HG02870 (cell line): ENCODE data around the gene ZNF675.
"Not testable (repeated sequence)": the region's sequence is repeated elsewhere in the genome, so short reads cannot be mapped to it uniquely, and the experiment has no call there.

Experiments
- ATAC-seq: cut with Tn5 transposase; IDR thresholded peaks from one replicate; pipeline ENCODE4 v1.9.1; 2021; ENCODE audit warnings: mild to moderate bottlenecking, moderate library complexity; ENCODE audit not compliant: unreplicated experiment

Gene ZNF675

DNA sequence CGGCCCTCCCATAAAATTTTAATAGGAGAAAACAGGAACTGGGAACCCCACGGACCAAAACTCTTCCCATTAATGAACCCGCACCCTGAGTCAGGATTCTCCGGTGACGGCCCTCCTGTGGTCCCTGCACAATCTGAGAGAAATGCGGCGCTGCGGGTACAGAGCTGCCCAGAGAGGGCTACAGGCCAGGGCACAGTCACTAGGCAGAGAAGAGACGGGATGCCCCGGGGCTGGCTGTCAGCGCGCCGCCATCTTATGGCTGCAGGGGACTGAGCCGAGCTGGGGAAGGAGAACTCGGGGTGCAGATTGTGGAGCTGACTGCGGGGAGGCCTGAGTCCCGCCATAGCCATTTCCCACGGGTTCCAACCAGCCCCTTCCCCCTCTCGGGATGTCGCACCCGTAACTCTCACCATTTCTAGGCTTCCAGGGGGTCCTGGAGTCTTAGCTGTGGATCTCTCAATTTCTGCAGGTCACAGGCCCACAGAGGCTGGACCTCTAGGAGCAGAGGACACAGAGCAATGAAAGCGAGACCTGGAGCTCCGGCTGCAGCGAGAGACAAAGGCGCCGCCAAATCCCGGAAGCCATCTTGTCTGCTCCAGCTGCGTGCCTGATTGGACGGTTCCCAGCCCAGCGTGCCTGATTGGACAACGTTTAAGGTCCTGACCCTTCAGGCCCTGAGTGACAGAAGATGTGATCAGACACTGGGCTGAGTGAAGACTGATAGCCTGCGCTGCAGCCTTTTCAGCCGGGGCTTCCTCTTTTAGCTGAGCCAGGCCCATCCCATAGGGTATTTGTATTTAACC, at the start of gene ZNF675:
Gene ZNF675, minus strand, starts transcription at position 592 of the 803 bp plus-strand sequence. Its CDS starts 179 bp downstream, at position 413.
- peak; percentile 91 for ATAC-seq

DNA sequence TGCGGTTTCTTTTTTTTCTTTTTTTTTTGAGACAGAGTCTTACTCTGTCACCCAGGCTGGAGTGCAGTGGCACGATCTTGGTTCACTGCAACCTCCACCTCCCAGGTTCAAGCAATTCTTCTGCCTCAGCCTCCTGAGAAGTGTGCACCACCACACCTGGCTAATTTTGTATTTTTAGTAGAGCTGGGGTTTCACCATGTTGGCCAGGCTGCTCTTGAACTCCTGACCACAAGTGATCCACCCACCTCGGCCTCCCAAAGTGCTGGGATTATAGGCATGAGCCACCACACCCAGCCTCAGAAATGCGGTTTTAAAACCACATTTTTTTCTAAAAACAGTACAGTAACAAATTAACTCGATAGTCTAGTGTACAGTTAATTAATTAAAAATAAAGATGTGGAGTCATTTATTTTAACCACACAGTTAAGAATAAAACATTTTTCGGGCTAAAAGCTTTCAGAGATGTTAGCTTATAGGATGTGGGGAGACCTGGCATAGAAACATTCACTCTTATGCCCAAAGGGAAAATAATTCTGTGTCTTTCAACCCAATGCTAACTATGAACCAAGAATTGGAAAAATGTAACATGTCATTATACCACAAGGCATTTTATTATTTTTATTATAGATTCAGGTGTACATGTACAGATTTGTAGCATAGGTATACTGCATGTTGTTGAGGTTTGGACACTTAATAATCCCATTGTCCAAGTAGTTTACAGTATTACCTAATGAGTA, 43.9 kb upstream of the ZNF675 start:
- ATAC-seq = not testable (repeated sequence)

DNA sequence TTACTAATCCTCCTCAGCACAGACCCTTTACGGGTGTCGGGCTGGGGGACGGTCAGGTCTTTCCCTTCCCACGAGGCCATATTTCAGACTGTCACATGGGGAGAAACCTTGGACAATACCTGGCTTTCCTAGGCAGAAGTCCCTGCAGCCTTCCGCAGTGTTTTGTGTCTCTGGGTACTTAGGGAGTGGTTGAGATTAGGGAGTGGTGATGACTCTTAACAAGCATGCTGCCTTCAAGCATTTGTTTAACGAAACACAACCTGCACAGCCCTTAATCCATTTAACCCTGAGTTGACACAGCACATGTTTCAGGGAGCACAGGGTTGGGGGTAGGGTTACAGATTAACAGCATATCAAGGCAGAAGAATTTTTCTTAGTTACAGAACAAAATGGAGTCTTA, 37.1 kb upstream of the ZNF675 start:
- not testable (repeated sequence) for ATAC-seq

DNA sequence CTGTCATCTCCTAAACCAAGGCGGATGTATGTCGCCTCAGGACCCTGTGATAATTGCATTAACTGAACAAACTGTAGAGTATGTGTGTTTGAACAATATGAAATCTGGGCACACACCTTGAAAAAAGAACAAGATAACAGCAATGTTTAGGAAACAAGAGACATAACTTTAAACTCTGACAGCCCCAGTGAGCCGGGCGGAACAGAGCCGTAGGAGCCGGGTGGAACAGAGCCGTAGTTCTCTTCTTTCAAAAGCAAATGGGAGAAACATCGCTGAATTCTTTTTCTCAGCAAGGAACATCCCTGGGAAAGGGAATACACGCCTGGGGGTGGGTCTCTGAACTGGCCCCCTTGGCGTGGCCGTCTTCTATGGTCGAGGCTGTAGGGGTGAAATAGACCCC, 31.8 kb upstream of the ZNF675 start:
- ATAC-seq = no peak

DNA sequence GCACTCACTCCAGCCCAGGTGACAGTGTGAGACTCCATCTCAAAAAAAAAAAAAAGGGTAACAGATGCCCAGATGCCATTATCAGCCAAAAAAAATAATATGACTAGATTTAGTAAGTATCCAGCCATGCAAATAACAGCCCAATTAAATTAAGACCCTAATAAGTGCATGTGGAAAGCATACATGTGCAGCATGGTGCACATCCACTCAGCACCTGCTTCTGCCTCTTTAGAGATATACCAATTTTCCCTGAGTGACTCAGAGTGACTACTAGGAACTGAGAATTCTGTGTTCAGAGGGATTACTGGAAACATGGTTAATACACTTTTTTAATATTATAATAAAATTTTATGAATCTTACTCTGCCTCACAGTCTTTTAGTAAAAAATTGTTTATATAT, 29.8 kb upstream of the ZNF675 start:
- no peak for ATAC-seq

DNA sequence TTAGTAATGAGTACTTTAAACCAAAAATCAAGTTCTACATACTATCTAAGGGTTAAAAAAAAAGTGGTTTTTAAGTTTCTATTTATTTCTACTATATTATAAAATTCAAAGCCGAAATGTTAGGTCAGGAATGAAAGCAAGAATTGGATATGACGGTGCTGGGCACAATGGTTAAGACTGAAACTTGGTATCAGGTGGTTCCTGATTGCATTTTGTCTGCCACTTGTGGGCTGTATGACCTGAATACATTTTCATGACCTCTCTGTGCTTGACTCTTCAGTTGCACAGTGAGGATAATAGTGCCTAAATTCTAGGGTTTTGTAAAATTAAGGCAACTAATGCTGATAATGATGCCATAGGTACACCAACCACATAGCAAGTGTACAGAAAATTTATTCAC, 22.3 kb upstream of the ZNF675 start:
- no peak for ATAC-seq

DNA sequence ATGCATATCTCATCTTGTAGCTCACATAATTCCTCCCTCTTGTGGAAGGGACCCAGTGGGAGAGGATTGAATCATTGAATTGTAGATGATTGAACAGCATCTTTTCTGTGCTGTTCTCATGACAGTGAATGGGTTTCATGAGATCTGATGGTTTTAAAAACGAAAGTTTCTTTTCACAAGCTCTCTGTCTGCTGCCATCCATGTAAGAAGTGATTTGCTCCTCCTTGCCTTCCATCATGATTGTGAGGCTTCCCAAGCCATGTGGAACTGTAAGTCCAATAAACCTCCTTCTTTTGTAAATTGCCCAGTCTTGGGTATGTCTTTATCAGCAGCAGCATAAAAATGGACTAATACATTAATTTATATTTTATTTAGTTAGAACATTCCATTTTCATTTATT, 19.6 kb upstream of the ZNF675 start:
- no peak for ATAC-seq

DNA sequence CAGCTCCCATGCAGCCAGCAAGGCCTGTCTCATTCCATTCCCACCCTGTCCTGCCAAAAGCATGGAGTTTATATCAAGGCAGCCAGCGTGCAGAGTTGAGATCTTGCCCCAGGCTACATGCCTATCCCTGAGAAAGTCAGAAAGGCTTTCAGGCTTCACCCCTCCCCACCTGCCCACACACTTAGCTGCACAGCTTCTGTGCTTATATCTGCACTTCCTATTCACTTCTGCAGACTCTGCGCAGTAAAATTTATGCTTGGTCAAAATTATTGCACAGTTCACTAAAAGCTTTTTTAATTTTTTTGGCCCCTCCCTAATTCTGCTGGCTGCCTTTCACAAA, 12.5 kb upstream of the ZNF675 start:
- no peak for ATAC-seq

DNA sequence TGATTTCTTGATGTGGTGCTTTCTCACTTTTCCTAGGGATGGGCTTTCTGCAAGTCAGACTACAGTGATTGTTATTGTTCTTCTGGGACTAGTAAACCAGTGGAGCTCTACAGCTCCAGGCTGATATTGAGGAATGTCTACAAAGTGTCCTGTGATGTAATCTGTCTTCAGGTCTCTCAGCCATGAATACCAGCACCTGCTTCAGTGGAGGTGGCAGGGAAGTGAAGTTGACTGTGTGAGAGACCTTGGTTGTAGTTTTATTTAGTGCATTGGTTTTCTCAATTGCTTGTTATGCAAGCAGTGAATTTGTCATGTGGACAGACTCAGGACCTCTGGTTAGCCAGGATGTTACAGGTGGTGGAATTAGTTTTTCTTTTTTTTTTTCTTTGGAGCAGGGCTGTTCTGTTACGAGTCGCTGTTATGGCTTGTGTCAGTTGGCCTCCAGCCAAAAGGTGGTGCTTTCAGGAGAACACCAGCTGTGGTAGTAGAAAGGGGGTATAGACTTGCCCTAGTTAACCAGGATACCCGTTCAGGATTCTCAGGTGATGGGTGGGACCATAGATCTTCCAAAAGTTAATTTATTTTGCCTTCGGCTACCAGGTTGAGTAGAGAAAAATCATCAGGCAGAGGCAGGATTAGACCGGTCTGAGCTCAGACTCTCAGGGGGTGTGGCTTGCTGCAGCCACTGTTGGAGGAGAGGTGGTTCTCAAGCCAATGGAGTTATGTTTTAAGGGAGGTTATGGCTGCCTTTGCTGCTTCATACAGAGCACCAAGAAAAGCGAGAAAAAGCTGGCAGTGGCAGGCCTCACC, 11.9 kb upstream of the ZNF675 start:
- ATAC-seq = no peak

DNA sequence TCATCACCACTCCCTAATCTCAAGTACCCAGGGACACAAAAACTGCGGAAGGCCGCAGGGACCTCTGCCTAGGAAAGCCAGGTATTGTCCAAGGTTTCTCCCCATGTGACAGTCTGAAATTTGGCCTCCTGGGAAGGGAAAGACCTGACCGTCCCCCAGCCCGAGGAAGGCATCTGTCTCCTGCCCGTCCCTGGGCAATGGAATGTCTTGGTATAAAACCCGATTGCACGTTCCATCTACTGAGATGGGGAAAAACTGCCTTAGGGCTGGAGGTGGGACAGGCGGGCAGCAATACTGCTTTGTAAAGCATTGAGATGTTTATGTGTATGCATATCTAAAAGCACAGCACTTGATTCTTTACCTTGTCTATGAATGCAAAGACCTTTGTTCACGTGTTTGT, 5.9 kb upstream of the ZNF675 start:
- ATAC-seq = not testable (repeated sequence)

DNA sequence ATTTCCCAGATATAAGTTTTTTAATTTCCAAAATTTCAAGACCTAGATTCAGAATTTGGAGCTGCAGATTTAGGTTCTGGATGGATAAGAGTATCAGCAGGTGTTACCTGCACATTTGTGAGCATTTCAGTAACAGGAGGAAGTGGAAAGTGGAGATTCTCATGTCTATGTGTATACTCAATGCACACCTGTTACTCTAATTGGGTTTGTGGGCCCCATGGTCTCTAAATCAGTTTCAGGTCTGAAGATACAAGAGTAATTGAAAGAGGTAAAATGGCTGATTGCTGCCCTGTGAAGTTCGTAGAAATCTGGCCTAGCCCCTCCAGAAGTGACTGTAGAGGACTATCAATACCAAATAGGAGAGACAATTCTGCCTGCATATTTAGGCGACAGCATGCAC, 13.9 kb downstream of the ZNF675 start:
- ATAC-seq = no peak

DNA sequence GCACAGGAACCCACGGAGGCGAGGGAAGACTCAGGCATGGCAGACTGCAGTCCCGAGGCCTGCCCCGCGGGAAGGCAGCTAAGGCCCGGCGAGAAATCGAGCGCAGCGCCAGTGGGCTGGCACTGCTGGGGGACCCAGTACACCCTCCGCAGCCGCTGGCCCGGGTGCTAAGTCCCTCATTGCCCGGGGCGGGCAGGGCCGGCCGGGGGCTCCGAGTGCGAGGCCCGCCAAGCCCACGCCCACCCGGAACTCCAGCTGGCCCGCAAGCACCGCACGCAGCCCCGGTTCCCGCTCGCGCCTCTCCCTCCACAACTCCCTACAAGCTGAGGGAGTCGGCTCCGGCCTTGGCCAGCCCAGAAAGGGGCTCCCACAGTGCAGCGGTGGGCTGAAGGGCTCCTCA, 18.4 kb downstream of the ZNF675 start:
- not testable (repeated sequence) for ATAC-seq

DNA sequence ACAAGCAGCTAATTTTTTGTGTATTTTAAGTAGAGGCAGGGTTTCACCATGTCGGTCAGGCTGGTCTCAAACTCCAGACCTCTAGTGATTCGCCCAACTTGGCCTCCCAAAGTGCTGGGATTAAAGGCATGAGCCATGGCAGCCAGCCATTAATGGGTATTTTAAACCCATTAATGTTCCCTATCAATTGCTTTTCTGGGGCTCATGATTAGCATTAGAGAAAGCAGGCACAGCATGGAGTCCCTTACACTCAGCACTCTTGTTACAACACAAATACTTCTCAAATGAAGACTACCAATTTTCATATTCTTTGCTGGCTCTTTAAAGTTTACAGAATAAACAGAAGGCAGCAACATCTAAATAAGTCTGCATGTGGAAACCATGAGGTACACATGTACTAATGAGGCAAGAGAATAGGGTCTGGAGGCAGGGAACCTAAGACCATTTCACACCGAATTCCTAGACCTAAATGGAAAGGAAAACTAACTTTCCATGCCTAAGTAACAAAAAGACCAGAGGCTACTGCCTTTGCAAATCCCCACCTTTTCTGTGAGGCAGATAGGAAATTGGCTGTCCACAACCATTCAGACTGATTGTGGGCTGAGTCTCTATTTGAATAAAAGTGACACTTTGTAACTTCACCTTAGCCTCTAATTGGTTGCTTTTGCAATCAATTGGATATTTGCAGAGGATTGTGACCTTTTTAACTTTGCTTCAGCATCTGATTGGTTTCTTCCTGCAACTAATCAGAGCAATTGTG, 21.2 kb downstream of the ZNF675 start:
- no peak for ATAC-seq

DNA sequence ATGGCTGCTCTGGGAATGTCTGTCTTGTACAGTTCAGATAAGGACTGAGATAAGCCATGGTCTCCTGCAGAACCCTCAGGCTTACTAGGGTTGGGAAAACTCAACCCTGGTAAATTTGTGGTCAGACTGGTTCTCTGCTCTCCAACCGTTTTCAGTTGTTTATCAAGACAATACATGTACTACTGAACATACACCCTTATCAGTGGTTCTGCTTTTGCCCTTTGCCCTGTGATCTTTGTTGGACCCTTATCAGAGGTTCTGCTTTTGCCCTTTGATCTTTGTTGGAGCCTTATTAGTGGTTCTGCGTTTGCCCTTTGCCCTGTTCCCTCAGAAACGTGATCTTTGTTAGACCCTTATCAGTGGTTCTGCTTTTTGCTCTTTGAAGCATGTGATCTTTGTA, 37.2 kb downstream of the ZNF675 start:
- not testable (repeated sequence) for ATAC-seq
